Natural killer cell treated with Interleukin-12 subunit alpha and Interleukin-12 subunit beta and Interleukin-15 and Interleukin-18, amount 100 ng/mL, for 72 hours (primary cell): Measurements from ENCODE around the gene DLK2. TPM values are rescaled to one million over a fixed set of nuclear protein-coding genes. Genes with fewer than 3 reads are reported as not detected.
"Not testable (repeated sequence)": the region's sequence is repeated elsewhere in the genome, so short reads cannot be mapped to it uniquely, and the experiment has no call there.

Source experiments
- ATAC-seq, 2 donors: fragments of 150-1000 bp; cut with Tn5 transposase in 1 of 2; sonication (Bioruptor Pico), chemical (Tn5 transposase) in 1 of 2; 2 replicates each; pipeline ENCODE4 v1.10.0; 2021
- DNase-seq: peaks from one replicate; pipeline ENCODE4 v3.0.0; 2022; ENCODE audit warnings: low spot score
- H3K27ac Mint-ChIP-seq, 2 donors: 1 replicate in 1 of 2; 2 replicates in 1 of 2; pipeline ENCODE4 v1.8.0; 2022; ENCODE audit warnings: mixed read lengths in 2 of 2, mild to moderate bottlenecking in 1 of 2, moderate library complexity in 1 of 2
- H3K27me3 Mint-ChIP-seq, 2 donors: 1 replicate in 1 of 2; 2 replicates in 1 of 2; pipeline ENCODE4 v1.8.0; 2022; ENCODE audit warnings: mixed read lengths in 2 of 2
- H3K36me3 Mint-ChIP-seq: one replicate; pipeline ENCODE4 v1.8.0; 2022; ENCODE audit warnings: mixed read lengths
- H3K4me1 Mint-ChIP-seq, 2 donors: 1 replicate in 1 of 2; 2 replicates in 1 of 2; pipeline ENCODE4 v1.8.0; 2022; ENCODE audit warnings: low read depth in 2 of 2, mixed read lengths in 2 of 2, mild to moderate bottlenecking in 1 of 2
- H3K4me3 Mint-ChIP-seq: one replicate; pipeline ENCODE4 v1.8.0; 2022; ENCODE audit warnings: mixed read lengths
- H3K9me3 Mint-ChIP-seq: 2 replicates; pipeline ENCODE4 v1.8.0; 2022; ENCODE audit warnings: mixed read lengths
- total RNA-seq, 2 donors: library from RNA; stranded (reverse); gene quantifications; one replicate each; pipeline ENCODE4 v1.2.3, GENCODE V29; 2022

The DLK2 gene
- total RNA-seq, 2 donors from 2014 or later, result 0.14 TPM; not detected in 1

GRCh38 chr6:43436577-43437282 is 18.6 kb downstream of the DLK2 start:
- no peaks in the 10 kb centered on the region for H3K27me3 Mint-ChIP-seq
- H3K4me1 Mint-ChIP-seq, result peaks cover 0 to 5% of the 10 kb centered on the region in 2 donors
- H3K9me3 Mint-ChIP-seq, result no peaks in the 10 kb centered on the region
- H3K27ac Mint-ChIP-seq, result no peak overlapping the region
- no peaks in the 10 kb centered on the region for H3K36me3 Mint-ChIP-seq
- no peak for ATAC-seq
- H3K4me3 Mint-ChIP-seq, result no peak overlapping the region
- DNase-seq, result no peak

- no peak for ATAC-seq
- H3K36me3 Mint-ChIP-seq, result no peaks in the 10 kb centered on the region
- no peaks in the 10 kb centered on the region for H3K27me3 Mint-ChIP-seq
- no peak overlapping the region for H3K4me3 Mint-ChIP-seq
- DNase-seq, result no peak
- peaks cover 0 to 5% of the 10 kb centered on the region in 2 donors for H3K4me1 Mint-ChIP-seq
- H3K27ac Mint-ChIP-seq, result no peak overlapping the region
- H3K9me3 Mint-ChIP-seq, result no peaks in the 10 kb centered on the region
Measured at GRCh38 chr6:43435682-43436437, 19.5 kb downstream of the DLK2 start.

DNA sequence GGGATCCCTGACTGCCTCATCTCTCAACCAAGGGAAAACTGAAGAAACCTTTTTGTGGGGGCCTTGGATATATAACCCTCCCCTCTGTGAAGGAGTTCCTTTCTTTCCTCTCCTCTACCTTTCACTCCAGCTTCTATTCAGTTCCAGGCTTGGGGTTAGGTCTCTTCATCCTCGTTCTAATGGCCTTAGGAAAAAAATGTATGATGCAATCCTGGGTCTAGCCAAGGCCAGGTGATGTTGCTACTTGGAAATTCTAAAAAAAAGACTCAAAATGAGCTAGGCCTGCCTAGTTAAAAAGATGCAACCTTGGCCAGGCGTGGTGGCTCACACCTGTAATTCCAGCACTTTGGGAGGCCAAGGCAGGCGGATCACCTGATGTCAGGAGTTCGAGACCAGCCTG is 20.4 kb downstream of the DLK2 start:
- no peak for ATAC-seq
- Mint-ChIP-seq H3K27ac (no peak overlapping the region), H3K4me3 (no peak overlapping the region), H3K36me3 (no peaks in the 10 kb centered on the region), H3K27me3 (no peaks in the 10 kb centered on the region), H3K9me3 (no peaks in the 10 kb centered on the region), H3K4me1 (peaks cover 0 to 5% of the 10 kb centered on the region in 2 donors)
- no peak for DNase-seq

DNA sequence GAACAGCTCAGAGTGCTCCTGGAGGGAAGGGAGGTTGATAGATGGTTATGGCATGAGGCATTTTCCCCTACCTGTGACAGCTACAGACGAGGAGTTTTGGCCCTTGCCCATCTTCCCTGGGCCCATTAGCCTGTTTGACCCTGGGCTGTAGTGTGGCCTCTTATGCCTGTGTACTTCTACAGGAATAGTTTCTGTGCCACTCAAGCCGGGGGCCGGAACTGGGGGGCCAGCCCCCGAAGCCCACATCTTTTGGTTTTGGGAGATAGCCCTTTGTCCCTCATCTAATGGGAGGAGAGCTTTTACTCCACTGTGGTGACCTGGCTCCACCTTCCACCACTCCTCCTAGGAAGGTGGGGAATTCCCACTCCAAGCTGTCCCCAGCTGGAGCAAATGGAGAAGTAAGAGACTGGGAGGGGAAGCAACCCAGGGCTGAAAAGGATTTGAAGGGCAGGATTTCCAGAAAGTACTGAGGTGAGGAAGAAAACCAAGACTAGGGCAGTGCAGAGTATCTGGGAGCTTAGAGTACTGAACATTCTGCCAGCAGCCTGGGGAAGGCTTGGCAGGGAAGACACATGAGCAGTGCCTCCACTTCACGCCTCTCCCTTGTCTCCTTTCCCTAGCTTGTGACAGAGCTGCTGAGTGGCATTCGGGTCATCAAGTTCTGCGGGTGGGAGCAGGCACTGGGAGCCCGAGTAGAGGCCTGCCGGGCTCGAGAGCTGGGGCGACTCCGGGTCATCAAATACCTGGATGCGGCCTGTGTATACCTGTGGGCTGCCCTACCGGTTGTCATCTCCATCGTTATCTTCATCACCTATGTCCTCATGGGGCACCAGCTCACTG is 21.1 kb downstream of the DLK2 start:
- ATAC-seq (no peak), DNase-seq (no peak)
- no peaks in the 10 kb centered on the region for H3K27me3 Mint-ChIP-seq
- no peaks in the 10 kb centered on the region for H3K9me3 Mint-ChIP-seq
- H3K36me3 Mint-ChIP-seq, result no peaks in the 10 kb centered on the region
- peaks cover 0 to 5% of the 10 kb centered on the region in 2 donors for H3K4me1 Mint-ChIP-seq
- no peak overlapping the region for H3K27ac Mint-ChIP-seq
- H3K4me3 Mint-ChIP-seq, result no peak overlapping the region

DNA sequence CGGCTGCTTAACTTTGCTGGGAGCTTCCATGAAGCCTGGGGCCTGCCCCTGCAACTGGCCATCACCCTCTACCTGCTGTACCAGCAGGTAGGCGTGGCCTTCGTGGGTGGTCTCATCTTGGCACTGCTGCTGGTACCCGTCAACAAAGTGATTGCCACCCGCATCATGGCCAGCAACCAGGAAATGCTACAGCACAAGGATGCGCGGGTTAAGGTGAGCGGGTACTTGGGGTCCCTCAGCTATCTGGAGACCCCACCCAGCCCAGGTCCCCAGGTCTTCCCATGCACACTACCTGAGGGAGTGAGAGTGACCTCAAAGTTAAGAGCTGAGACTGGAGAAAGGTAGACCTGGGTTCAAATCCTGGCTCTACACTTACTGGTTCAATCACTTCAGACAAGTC is 22.2 kb downstream of the DLK2 start:
- no peak for DNase-seq
- H3K36me3 Mint-ChIP-seq, result no peaks in the 10 kb centered on the region
- ATAC-seq, result no peak
- peaks cover 11 to 15% of the 10 kb centered on the region in 2 donors for H3K4me1 Mint-ChIP-seq
- H3K27ac Mint-ChIP-seq, result no peak overlapping the region
- H3K9me3 Mint-ChIP-seq, result no peaks in the 10 kb centered on the region
- no peaks in the 10 kb centered on the region for H3K27me3 Mint-ChIP-seq
- no peak overlapping the region for H3K4me3 Mint-ChIP-seq

DNA sequence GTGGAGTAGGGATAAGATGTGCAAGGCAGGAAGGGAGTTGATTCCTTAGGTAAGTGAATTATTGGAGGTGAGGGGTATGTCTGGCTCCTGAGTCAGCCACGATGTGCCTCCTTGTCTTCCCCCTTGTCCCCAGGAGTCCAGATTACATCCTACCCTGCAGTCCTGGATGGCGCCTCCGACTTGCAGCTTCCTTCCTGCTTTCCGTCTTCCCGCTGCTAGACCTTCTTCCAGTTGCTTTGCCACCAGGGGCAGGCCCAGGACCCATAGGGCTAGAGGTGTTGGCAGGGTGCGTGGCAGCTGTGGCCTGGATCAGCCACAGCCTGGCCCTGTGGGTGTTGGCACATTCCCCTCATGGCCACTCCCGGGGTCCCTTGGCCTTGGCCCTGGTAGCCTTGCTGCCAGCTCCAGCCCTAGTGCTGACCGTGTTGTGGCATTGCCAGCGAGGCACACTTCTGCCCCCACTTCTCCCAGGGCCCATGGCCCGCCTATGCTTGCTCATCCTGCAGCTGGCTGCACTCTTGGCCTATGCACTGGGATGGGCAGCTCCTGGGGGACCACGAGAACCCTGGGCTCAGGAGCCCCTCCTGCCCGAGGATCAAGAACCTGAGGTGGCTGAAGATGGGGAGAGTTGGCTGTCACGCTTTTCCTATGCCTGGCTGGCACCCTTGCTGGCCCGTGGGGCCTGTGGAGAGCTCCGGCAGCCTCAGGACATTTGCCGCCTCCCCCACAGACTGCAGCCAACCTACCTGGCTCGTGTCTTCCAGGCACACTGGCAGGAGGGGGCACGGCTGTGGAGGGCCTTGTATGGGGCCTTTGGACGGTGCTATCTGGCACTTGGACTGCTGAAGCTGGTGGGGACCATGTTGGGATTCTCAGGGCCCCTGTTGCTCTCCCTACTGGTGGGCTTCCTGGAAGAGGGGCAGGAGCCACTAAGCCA is 23.1 kb downstream of the DLK2 start:
- no peaks in the 10 kb centered on the region for H3K27me3 Mint-ChIP-seq
- no peak for DNase-seq
- no peaks in the 10 kb centered on the region for H3K9me3 Mint-ChIP-seq
- peaks cover 13 to 18% of the 10 kb centered on the region in 2 donors for H3K4me1 Mint-ChIP-seq
- no peak overlapping the region for H3K27ac Mint-ChIP-seq
- no peak for ATAC-seq
- no peak overlapping the region for H3K4me3 Mint-ChIP-seq
- no peaks in the 10 kb centered on the region for H3K36me3 Mint-ChIP-seq

- H3K4me3 Mint-ChIP-seq, result peak overlapping the region; percentile 96
- no peak for DNase-seq
- peaks cover 16 to 17% of the 10 kb centered on the region in 2 donors for H3K4me1 Mint-ChIP-seq
- no peaks in the 10 kb centered on the region for H3K36me3 Mint-ChIP-seq
- H3K9me3 Mint-ChIP-seq, result no peaks in the 10 kb centered on the region
- H3K27ac Mint-ChIP-seq, result peak overlapping the region; percentile 89 to 93
- ATAC-seq, result no peak
- no peaks in the 10 kb centered on the region for H3K27me3 Mint-ChIP-seq
Measured at GRCh38 chr6:43428874-43429273, 26.5 kb downstream of the DLK2 start.

DNA sequence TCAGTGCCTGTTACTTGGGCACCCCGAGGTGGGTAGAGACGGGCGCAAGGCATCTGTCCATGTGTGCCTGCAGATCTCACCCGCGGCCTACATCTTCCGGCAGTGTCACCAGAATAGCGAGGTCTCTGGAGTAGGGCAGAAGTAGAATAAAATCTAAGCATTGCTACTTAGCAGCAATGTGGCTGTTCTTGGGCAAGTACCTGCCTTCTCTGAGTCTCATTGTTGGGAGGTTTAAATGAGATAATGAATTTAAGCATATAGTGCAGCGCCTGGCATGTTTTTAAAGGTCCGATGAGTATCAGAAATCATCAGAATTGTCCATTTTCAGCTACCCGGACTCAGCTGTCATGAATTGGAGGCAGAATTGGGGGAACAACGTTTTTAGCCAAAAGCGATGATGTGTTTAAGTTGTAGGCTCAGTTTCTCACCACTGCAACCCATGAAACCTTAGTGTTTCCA is 27.2 kb downstream of the DLK2 start:
- no peaks in the 10 kb centered on the region for H3K27me3 Mint-ChIP-seq
- H3K9me3 Mint-ChIP-seq, result no peaks in the 10 kb centered on the region
- peak overlapping the region; percentile 96 for H3K4me3 Mint-ChIP-seq
- ATAC-seq (peak in 1 of 2 donors; percentile 55), DNase-seq (no peak)
- peaks cover 16 to 17% of the 10 kb centered on the region in 2 donors for H3K4me1 Mint-ChIP-seq
- no peaks in the 10 kb centered on the region for H3K36me3 Mint-ChIP-seq
- H3K27ac Mint-ChIP-seq, result peak overlapping the region; percentile 89 to 93

DNA sequence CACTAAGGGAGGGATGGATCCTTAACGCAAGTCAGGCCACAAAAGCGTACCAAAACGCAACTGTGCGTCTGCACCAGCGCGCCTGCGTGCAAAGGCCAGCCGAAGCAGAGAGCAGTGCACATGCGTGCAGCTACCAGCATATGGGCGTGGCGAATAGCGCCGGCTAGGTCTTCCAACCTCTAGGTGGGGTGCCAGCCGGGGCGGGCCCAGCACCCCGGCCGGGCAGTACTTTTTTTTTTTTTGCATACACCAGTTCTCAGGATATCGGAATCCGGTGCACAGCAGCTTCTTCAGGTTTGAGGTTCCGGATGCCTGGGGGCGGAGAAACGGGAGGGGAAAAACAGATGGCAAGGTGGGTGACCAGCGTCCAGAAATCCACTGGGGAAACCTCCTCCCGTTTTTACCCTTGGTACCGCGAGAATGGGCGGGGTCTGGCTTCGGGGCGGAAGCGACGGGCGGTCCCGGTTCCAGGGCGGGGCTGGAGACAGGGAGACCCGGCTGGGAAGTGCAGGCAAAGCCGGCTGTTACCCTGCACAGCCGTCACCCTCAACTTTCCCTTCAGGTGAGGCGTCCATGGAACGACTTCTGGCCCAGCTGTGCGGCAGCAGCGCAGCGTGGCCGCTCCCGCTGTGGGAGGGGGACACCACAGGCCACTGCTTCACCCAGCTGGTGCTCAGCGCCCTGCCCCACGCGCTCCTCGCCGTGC is 27.8 kb downstream of the DLK2 start, which contains the start of gene ABCC10:
ABCC10 (plus strand) TSS at position 136 of the 706 bp plus-strand sequence; CDS start at position 574, 438 bp downstream.
- peak; percentile 97 to 98 for ATAC-seq
- Mint-ChIP-seq H3K9me3 (no peaks in the 10 kb centered on the region), H3K27me3 (no peaks in the 10 kb centered on the region), H3K36me3 (no peaks in the 10 kb centered on the region), H3K27ac (peak within 1 kb of the TSS; percentile 89 to 93), H3K4me1 (peaks cover 16 to 17% of the 10 kb centered on the region in 2 donors), H3K4me3 (peak within 1 kb of the TSS; percentile 96)
- peak; percentile 94 for DNase-seq

DNA sequence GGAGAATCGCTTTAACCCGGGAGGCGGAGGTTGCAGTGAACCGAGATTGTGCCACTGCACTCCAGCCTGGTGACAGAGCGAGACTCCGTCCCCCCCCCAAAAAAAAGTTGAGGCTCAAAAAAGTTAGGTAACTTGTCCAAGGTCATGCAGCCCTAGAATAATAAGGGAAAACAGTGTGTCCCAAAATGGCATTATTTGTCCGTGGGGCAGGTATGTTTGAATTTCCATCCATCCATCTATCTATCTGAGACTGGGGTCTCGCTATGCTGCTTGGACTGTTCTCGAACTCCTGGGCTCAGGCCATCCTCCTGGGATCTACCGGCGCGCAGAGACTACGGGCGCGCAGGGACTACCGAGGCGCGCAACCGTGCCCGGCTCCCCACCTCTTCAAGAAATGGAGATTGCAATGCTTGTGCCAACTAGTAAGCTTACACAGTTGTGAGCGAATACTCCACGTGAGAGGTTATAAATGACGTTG is 28.4 kb downstream of the DLK2 start:
- Mint-ChIP-seq H3K4me1 (peaks cover 16 to 17% of the 10 kb centered on the region in 2 donors), H3K4me3 (peak overlapping the region; percentile 96), H3K27ac (peak overlapping the region; percentile 89 to 93), H3K9me3 (no peaks in the 10 kb centered on the region), H3K36me3 (no peaks in the 10 kb centered on the region), H3K27me3 (no peaks in the 10 kb centered on the region)
- ATAC-seq (no peak), DNase-seq (no peak)

- H3K27ac Mint-ChIP-seq, ATAC-seq, H3K4me3 Mint-ChIP-seq, H3K36me3 Mint-ChIP-seq, H3K9me3 Mint-ChIP-seq, DNase-seq, H3K27me3 Mint-ChIP-seq: not testable (repeated sequence)
- H3K4me1 Mint-ChIP-seq, result peaks cover 16 to 17% of the 10 kb centered on the region in 2 donors
Measured at GRCh38 chr6:43425083-43425482, 30.3 kb downstream of the DLK2 start.

DNA sequence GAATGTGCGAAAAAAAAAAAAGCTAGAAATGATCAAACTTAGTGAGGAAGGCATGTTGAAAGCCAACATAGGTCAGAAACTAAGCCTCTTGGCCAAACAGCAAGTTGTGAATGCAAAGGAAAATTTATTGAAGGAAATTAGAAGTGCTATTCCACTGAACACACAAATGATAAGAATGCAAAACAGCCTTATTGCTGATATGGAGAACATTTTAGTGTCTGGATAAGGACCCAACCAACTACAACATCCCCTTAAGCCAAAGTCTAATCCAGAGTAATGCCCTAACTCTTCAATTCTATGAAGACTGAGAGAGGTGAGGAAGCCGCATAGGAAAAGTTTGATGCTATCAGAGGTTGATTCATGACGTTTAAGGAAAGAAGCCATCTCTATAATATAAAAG is 33.5 kb downstream of the DLK2 start:
- H3K27ac Mint-ChIP-seq, result no peak overlapping the region
- no peak for ATAC-seq
- no peaks in the 10 kb centered on the region for H3K9me3 Mint-ChIP-seq
- no peaks in the 10 kb centered on the region for H3K36me3 Mint-ChIP-seq
- peaks cover 8 to 10% of the 10 kb centered on the region in 2 donors for H3K27me3 Mint-ChIP-seq
- H3K4me1 Mint-ChIP-seq, result no peaks in the 10 kb centered on the region
- no peak overlapping the region for H3K4me3 Mint-ChIP-seq
- DNase-seq, result no peak
